GM12878 (cell line): ENCODE data around the gene ZBTB42. TPM values are rescaled to one million over a fixed set of nuclear protein-coding genes. Genes with fewer than 3 reads are reported as not detected.

Source experiments
- ATAC-seq: fragments of 200-7000 bp; cut with Tn5 transposase; 3 replicates; pipeline ENCODE4 v1.9.1; 2020; ENCODE audit warnings: mild to moderate bottlenecking, moderate library complexity
- BruUV-seq: library from RNA; stranded (reverse); fragments of 400-500 nt; replicated peaks from 2 replicates; lab custom pipeline; 2021; lab: Mats Ljungman, UMichigan
- CTCF ChIA-PET: fragments of 300-600 bp; sonication (Branson Sonifier 250); formaldehyde crosslinking; extraction: SDS; loops from one replicate; lab custom pipeline; 2021; ENCODE audit warnings: inconsistent platforms; lab: Yijun Ruan, JAX
- POLR2A ChIA-PET: fragments of 350-600 bp; formaldehyde crosslinking; extraction: SDS; loops from one replicate; lab custom pipeline; 2021; ENCODE audit warnings: inconsistent platforms; lab: Charles Lee
- RAD21 ChIA-PET: fragments of 300-600 bp; sonication (Branson Sonifier 250); formaldehyde crosslinking; loops from one replicate; lab custom pipeline; 2023; ENCODE audit warnings: antibody characterized with exemption; ENCODE audit not compliant: unreplicated experiment; lab: Charles Lee
- SMC1A ChIA-PET: fragments of 300-600 bp; sonication (Branson Sonifier 250); formaldehyde crosslinking; loops from one replicate; lab custom pipeline; 2023; ENCODE audit not compliant: unreplicated experiment, uncharacterized antibody; lab: Charles Lee
- DNase-seq: peaks from one replicate; pipeline ENCODE4 v3.0.0-alpha.2; 2011; ENCODE audit warnings: low read depth, low spot score
- FAIRE-seq: peaks from 3 replicates; lab custom pipeline; 2011; peaks lifted over from hg19 to GRCh38; lab: Jason Lieb, UNC
- H2AFZ ChIP-seq: 2 replicates; pipeline ENCODE4 v1.6.0; 2011; ENCODE audit warnings: low read depth, low read length, control low read depth; ENCODE audit not compliant: control insufficient read depth
- H3K27ac ChIP-seq: 2 replicates; pipeline ENCODE4 v1.5.1; 2011; ENCODE audit warnings: control low read depth; ENCODE audit not compliant: control insufficient read depth, insufficient read depth
- H3K27me3 ChIP-seq, 2 experiments: replicated peaks in 1 of 2; 2 replicates each; pipeline versions ENCODE4 v1.6.0 to v1.6.1; 2011; ENCODE audit warnings: low read length in 1 of 2; ENCODE audit not compliant: control insufficient read depth in 2 of 2, insufficient read depth in 2 of 2
- H3K36me3 ChIP-seq, 2 experiments: 2 replicates each; pipeline ENCODE4 v1.5.1; 2011; ENCODE audit warnings: low read length in 1 of 2; ENCODE audit not compliant: control insufficient read depth in 2 of 2, insufficient read depth in 2 of 2
- H3K4me1 ChIP-seq: 2 replicates; pipeline ENCODE4 v1.6.1; 2011; ENCODE audit warnings: mild to moderate bottlenecking, low read length, moderate library complexity, mixed read lengths; ENCODE audit not compliant: control insufficient read depth, insufficient read depth
- H3K4me2 ChIP-seq: 2 replicates; pipeline ENCODE4 v1.6.0; 2011; ENCODE audit warnings: control low read depth; ENCODE audit not compliant: control insufficient read depth, insufficient read depth
- H3K4me3 ChIP-seq: fragments of 200-600 bp; sonication (generic); 2 replicates; pipeline ENCODE4 v1.5.1; 2016
- H3K79me2 ChIP-seq: 2 replicates; pipeline ENCODE4 v1.6.0; 2011; ENCODE audit warnings: low read length; ENCODE audit not compliant: control insufficient read depth, insufficient read depth
- H3K9ac ChIP-seq: 2 replicates; pipeline ENCODE4 v1.8.0; 2011; ENCODE audit warnings: low read length, control low read depth, mixed read lengths; ENCODE audit not compliant: control insufficient read depth, insufficient read depth
- H3K9me3 ChIP-seq: replicated peaks from 3 replicates; pipeline ENCODE4 v1.5.1; 2011; ENCODE audit warnings: mild to moderate bottlenecking, low read length; ENCODE audit not compliant: control insufficient read depth, insufficient read depth
- H4K20me1 ChIP-seq: 2 replicates; pipeline ENCODE4 v1.6.0; 2011; ENCODE audit not compliant: control insufficient read depth, insufficient read depth
- ELK1 ChIP-seq: IDR thresholded peaks from 2 replicates; pipeline ENCODE4 v1.6.1; 2012; ENCODE audit warnings: low read depth, low read length, improper control_type of control experiment
- EP300 ChIP-seq, 2 experiments: fragments of 150-350 bp in 1 of 2; IDR thresholded peaks; 2 replicates each; pipeline ENCODE4 v1.6.1; 2011 to 2012; ENCODE audit warnings: low read depth in 2 of 2, low read length in 2 of 2, borderline replicate concordance in 1 of 2, improper control_type of control experiment in 1 of 2, inconsistent platforms in 1 of 2; ENCODE audit not compliant: control insufficient read depth in 1 of 2
- MEF2B ChIP-seq: fragments of 450-650 bp; IDR thresholded peaks from 2 replicates; pipeline ENCODE4 v1.6.1; 2018; ENCODE audit warnings: mild to moderate bottlenecking, moderate library complexity; ENCODE audit not compliant: partially characterized antibody, poor library complexity, severe bottlenecking
- MTA2 ChIP-seq: fragments of 450-650 bp; IDR thresholded peaks from 2 replicates; pipeline ENCODE4 v1.6.1; 2016; ENCODE audit warnings: low read depth, mild to moderate bottlenecking, moderate library complexity
- NFYA ChIP-seq: IDR thresholded peaks from 2 replicates; pipeline ENCODE4 v1.6.1; 2011; ENCODE audit warnings: low read depth, mild to moderate bottlenecking, low read length, improper control_type of control experiment, borderline replicate concordance
- SRF ChIP-seq, 2 experiments: IDR thresholded peaks; 2 replicates each; pipeline ENCODE4 v1.6.1; 2011; ENCODE audit warnings: low read depth in 2 of 2, low read length in 2 of 2, mild to moderate bottlenecking in 1 of 2, moderate library complexity in 1 of 2
- STAT3 ChIP-seq: IDR thresholded peaks from 2 replicates; pipeline ENCODE4 v1.6.1; 2011; ENCODE audit warnings: low read depth, low read length, improper control_type of control experiment
- USF1 ChIP-seq: IDR thresholded peaks from 2 replicates; pipeline ENCODE4 v1.6.1; 2011; ENCODE audit warnings: borderline replicate concordance, low read depth, mild to moderate bottlenecking, moderate library complexity, mixed read lengths, low read length; ENCODE audit not compliant: insufficient read depth; ENCODE audit errors: extremely low read length
- YY1 ChIP-seq: IDR thresholded peaks from 2 replicates; pipeline ENCODE4 v1.6.1; 2011; ENCODE audit warnings: low read depth, mild to moderate bottlenecking, low read length
- ZBTB40 ChIP-seq: fragments of 450-650 bp; IDR thresholded peaks from 2 replicates; pipeline ENCODE4 v1.6.1; 2016; ENCODE audit warnings: mild to moderate bottlenecking, moderate library complexity, borderline replicate concordance
- ZNF24 ChIP-seq: fragments of 450-650 bp; IDR thresholded peaks from 2 replicates; pipeline ENCODE4 v1.6.1; 2017; ENCODE audit warnings: antibody characterized with exemption, mild to moderate bottlenecking
- ZZZ3 ChIP-seq: IDR thresholded peaks from 2 replicates; pipeline ENCODE4 v1.6.1; 2011; ENCODE audit warnings: low read depth; ENCODE audit not compliant: control insufficient read depth, insufficient read length
- WGBS: methylation state at CpG from one replicate; pipeline ENCODE4 v1.1.6; 2016; ENCODE audit warnings: low lambda C conversion rate; ENCODE audit not compliant: insufficient replicate concordance, insufficient coverage; ENCODE audit errors: missing lambda C conversion rate; 5-methylcytosine and 5-hydroxymethylcytosine counted together
- in situ Hi-C: fragments of 300-500 bp; cut with MboI; formaldehyde crosslinking; loops from 9 replicates; pipeline ENCODE4 v1.14.3; 2018; ENCODE audit warnings: mixed read lengths
- intact Hi-C: fragments of 100-400 bp; cut with micrococcal nuclease; formaldehyde crosslinking; loops from one replicate; pipeline ENCODE4 v1.14.2; 2022; ENCODE audit not compliant: unreplicated experiment
- polyA plus RNA-seq, 11 experiments: library from polyadenylated mRNA; depleted of rRNA in 4 of 11; unstranded in 6 of 11; stranded (reverse) in 5 of 11; fragments of >200 nt; fragmentation: Nextera tagmentation in 4 of 11; fragmentation: Illumina TruSeq in 1 of 11; extraction: Ambion mirVana in 4 of 11; extraction: Trizol in 1 of 11; gene quantifications; 1 replicate in 1 of 11; 2 replicates in 10 of 11; pipeline versions ENCODE4 v1.2.1 to v1.2.3, GENCODE V29; 2011 to 2016; ENCODE audit warnings: inconsistent platforms in 2 of 11, missing spikeins in 2 of 11, low read depth in 1 of 11
- total RNA-seq, 4 experiments: library from RNA; depleted of rRNA in 3 of 4; stranded (reverse); fragments of >200 nt in 3 of 4; fragmentation: Illumina TruSeq in 1 of 4; extraction: Trizol in 1 of 4; gene quantifications; 2 replicates each; pipeline versions ENCODE4 v1.2.1 to v1.2.3, GENCODE V29; 2013 to 2021

The ZBTB42 gene
- total and polyA plus RNA-seq, 10 of the 15 experiments (the other 5 are each of a cell fraction or from before 2014, with no cell fraction given): 0.05 to 1.2 (median 0.37) TPM; not detected in 2

- no peak for TF ChIP-seq USF1
- no peak for TF ChIP-seq NFYA
- TF ChIP-seq MEF2B: no peak
- no peak for TF ChIP-seq EP300 (IDR thresholded peaks at IDR 0.05; ENCODE audit: borderline replicate concordance in 1 of 2, control insufficient read depth in 1 of 2, low read depth in 2 of 2, low read length in 2 of 2)
- TF ChIP-seq MTA2: no peak
- TF ChIP-seq YY1: no peak
- TF ChIP-seq ELK1: no peak
Observed at GRCh38 chr14:104784218-104784568, 16.7 kb upstream of the ZBTB42 start (continued).

- 89% methylated on average over 31 of the region's 36 CpGs for WGBS
- FAIRE-seq: no peak
- no peaks in the 10 kb centered on the region for H3K9me3 ChIP-seq
- no peak overlapping the region for H2AFZ ChIP-seq
- H3K27me3 ChIP-seq: no peaks in the 10 kb centered on the region
- CTCF ChIA-PET: no interaction called here
- H3K36me3 ChIP-seq: peaks cover 0 to 4% of the 10 kb centered on the region in 2 experiments; a peak in 2 of 4 replicates
- peaks cover 3% of the 10 kb centered on the region; the same call in 1 of the 2 replicates for H4K20me1 ChIP-seq
- no peak overlapping the region for H3K27ac ChIP-seq
- no TSS peak for BruUV-seq
- no peak for DNase-seq
- no peaks in the 10 kb centered on the region for H3K4me1 ChIP-seq
- no peak overlapping the region for H3K4me2 ChIP-seq
- POLR2A ChIA-PET: interaction anchor here (0.5 kb wide), 1 partner anchor 65 kb away, joined by 3 read pairs; no protein-coding TSS in a partner anchor
- SMC1A ChIA-PET: no interaction called here
- H3K4me3 ChIP-seq: no peak overlapping the region
- intact Hi-C loops (no loop called here), in situ Hi-C loops (no loop called here)
- no peak for ATAC-seq
- H3K9ac ChIP-seq: no peak overlapping the region
- RAD21 ChIA-PET: no interaction called here
- no peaks in the 10 kb centered on the region for H3K79me2 ChIP-seq
- TF ChIP-seq ZNF24: no peak
- TF ChIP-seq SRF (IDR thresholded peaks at IDR 0.05; ENCODE audit: low read depth in 2 of 2, low read length in 2 of 2): no peak
- TF ChIP-seq STAT3: no peak
- no peak for TF ChIP-seq ZBTB40
- TF ChIP-seq ZZZ3: no peak
Observed at GRCh38 chr14:104784846-104785707, 15.8 kb upstream of the ZBTB42 start.
